ENCODE data around the gene HMGA1. TPM values are rescaled to one million over a fixed set of nuclear protein-coding genes. Genes with fewer than 3 reads are reported as not detected.
A peak's percentile ranks its signal among the peaks of the same experiment; 100 is the strongest.

The HMGA1 gene
- total RNA-seq, 6 experiments from 2014 or later = 7.9 to 23.6 (median 14.8) TPM

GRCh38 chr6:34292954-34293353 is 56.3 kb downstream of the HMGA1 start:
- WGBS (ENCODE audit: insufficient coverage, low coverage, low lambda C conversion rate, missing lambda C conversion rate) = 97% methylated on average over 3 of the region's 3 CpGs
- Histone ChIP-seq H3K36me3 (peaks cover 0 to 11% (median 5%) of the 10 kb centered on the region in 4 donors), H3K27me3 (no peaks in the 10 kb centered on the region), H3K9me3 (no peaks in the 10 kb centered on the region), H3K27ac (no peak overlapping the region), H3K4me3 (no peak overlapping the region), H3K4me1 (no peaks in the 10 kb centered on the region)
- DNase-seq (no peak), ATAC-seq (no peak)
- intact Hi-C loops (cut with DNase I) = no loop called here
- TF ChIP-seq, protein P1, sequence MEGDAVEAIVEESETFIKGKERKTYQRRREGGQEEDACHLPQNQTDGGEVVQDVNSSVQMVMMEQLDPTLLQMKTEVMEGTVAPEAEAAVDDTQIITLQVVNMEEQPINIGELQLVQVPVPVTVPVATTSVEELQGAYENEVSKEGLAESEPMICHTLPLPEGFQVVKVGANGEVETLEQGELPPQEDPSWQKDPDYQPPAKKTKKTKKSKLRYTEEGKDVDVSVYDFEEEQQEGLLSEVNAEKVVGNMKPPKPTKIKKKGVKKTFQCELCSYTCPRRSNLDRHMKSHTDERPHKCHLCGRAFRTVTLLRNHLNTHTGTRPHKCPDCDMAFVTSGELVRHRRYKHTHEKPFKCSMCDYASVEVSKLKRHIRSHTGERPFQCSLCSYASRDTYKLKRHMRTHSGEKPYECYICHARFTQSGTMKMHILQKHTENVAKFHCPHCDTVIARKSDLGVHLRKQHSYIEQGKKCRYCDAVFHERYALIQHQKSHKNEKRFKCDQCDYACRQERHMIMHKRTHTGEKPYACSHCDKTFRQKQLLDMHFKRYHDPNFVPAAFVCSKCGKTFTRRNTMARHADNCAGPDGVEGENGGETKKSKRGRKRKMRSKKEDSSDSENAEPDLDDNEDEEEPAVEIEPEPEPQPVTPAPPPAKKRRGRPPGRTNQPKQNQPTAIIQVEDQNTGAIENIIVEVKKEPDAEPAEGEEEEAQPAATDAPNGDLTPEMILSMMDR (IDR thresholded peaks at IDR 0.05) = no peak
- TF ChIP-seq POLR2A (IDR thresholded peaks at IDR 0.05) = no peak

DNA sequence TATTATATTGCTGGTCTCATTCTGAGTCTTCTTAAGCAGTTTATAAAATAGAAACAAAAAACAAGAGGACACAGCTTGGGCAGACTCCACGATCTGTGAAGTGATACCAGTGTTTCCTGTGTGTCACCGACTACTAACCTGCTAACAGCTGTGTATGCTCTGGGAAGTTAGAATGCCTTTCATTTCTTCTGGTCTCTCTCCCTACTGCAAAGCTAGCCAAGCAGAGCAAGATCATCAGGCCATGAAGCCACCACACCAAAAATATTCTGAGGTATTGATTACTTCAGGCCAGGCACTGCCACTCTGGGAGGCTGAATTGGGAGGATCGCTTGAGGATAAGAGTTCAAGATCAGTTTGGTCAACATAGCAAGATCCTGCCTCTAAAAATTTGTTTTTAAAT is 59.0 kb downstream of the HMGA1 start:
- no peaks in the 10 kb centered on the region for H3K27me3 ChIP-seq
- no peaks in the 10 kb centered on the region for H3K9me3 ChIP-seq
- H3K36me3 ChIP-seq = peaks cover 0 to 11% (median 5%) of the 10 kb centered on the region in 4 donors
- ATAC-seq = peak in 1 of 4 donors; percentile 35
- DNase-seq = no peak
- H3K4me1 ChIP-seq = no peaks in the 10 kb centered on the region
- no peak for TF ChIP-seq POLR2A (IDR thresholded peaks at IDR 0.05)
- TF ChIP-seq, protein P1 (IDR thresholded peaks at IDR 0.05) = no peak
- 53% methylated on average over 3 of the region's 3 CpGs for WGBS (ENCODE audit: insufficient coverage, low coverage, low lambda C conversion rate, missing lambda C conversion rate)
- H3K27ac ChIP-seq = no peak overlapping the region
- intact Hi-C loops (cut with DNase I) = no loop called here
- H3K4me3 ChIP-seq = no peak overlapping the region

Small RNA genes lying within 50 kb of the gene (microRNA-seq; reads per million reads assigned to microRNA genes)
- 0 reads per million in 2 donors for gene MIR6835

Small RNA genes lying within 50 kb of the gene (small RNA-seq; reads per million reads assigned to genes)
- gene MIR6835 = 0 reads per million in 2 experiments

Other genes starting within 250 kb of the HMGA1 start
- not detected for gene GRM4, start 90.8 kb upstream of the HMGA1 start, total RNA-seq
- 10 to 100 TPM in 1 of 6 experiments, 1 to 10 TPM in 5; 5.0 to 13.4 (median 8.8) TPM for gene SMIM29, start 12.1 kb downstream of the HMGA1 start, total RNA-seq
- 10 to 100 TPM; 14.5 to 22.7 (median 16.7) TPM for gene NUDT3, start 155.8 kb downstream of the HMGA1 start, total RNA-seq
- gene RPS10, start 189.2 kb downstream of the HMGA1 start, total RNA-seq = 100 to 1,000 TPM; 355 to 727 (median 398) TPM
- under 1 TPM in 5 of 6 experiments, not detected in 1; 0.05 to 0.37 (median 0.22) TPM for gene PACSIN1, start 229.2 kb downstream of the HMGA1 start, total RNA-seq

Measured in right lobe of liver (tissue), 6 donors.